ENCODE results near the gene TSPAN33.
A peak's percentile ranks its signal among the peaks of the same experiment; 100 is the strongest.
"Not testable (repeated sequence)": the region's sequence is repeated elsewhere in the genome, so short reads cannot be mapped to it uniquely, and the experiment has no call there.

The TSPAN33 gene, protein sequence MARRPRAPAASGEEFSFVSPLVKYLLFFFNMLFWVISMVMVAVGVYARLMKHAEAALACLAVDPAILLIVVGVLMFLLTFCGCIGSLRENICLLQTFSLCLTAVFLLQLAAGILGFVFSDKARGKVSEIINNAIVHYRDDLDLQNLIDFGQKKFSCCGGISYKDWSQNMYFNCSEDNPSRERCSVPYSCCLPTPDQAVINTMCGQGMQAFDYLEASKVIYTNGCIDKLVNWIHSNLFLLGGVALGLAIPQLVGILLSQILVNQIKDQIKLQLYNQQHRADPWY

DNA sequence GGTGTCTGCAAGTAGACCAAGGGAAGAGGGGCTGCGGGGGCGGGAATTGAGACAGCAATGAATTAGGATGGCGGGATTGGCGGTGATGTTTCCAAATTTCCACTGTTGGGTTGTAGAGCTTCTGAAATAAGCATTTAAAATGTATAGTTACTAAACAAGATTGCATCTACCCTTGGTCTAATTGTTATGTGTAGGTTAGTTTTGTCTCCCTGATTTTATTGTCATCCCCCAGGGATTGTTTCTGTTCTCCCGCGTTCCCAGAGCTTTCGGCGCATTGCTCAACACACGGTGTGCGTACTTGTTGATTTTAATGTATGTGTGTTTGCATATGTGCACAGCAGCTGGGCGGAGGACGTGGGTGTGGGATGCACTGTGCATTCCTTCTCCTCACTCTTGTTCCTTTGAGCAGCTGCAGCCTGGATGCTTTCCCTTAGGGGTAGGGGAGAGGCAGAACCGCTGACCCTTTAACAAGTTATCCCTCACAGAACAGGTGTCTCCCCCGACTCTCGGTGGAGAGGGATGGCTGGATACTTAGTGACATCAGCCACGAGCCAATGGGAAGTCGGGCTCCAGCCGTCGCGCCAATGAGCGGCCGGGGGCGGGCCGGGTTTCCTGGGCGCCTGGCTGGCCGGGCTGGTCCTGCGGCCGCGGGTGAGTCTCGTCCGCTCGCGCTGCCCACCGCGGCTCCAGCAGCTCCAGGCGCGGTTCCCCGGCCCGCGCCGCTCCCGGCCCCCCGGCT, at the start of gene TSPAN33:
Gene TSPAN33, plus strand, starts transcription at position 613 of the 739 bp plus-strand sequence. CDS start 274 bp downstream, outside the sequence.
- DNase-seq (ENCODE audit: low read depth in 2 of 2), result peak; percentile 27 to 50

GRCh38 chr7:129095258-129095657, 49.2 kb upstream of the TSPAN33 start:
- DNase-seq (ENCODE audit: low read depth in 2 of 2), result no peak

DNA sequence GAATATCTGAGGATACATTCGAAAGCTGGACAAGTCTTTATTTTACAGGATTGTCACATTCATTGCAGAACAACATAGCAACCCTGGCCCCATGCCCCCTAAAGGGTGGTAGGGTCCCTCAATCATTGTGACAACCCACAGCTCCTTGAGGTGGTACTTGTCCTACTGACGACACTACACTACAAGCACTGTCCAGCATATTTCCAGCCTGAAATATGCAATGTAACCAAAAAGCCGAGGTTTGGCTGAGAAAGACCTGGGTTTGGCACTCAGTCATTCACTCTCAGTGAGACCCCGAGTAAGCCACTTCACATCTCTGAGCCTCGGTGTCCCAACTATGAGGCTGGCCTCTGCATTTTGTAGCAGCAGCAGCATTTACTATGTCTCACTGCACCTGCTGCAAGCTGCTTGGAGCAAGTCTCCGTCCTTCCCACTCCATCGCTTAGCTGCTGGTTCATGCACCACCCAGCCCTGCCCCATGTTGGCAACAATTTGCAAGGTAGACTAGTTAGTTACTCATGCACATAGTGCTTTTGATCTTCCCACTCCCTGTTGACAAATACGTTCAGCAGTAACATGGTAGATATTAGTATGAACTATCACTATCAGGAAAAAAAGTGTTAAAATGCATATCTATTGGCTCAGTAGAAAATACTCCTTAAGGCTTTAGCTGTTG, 46.0 kb upstream of the TSPAN33 start:
- DNase-seq (ENCODE audit: low read depth in 2 of 2), result no peak

DNA sequence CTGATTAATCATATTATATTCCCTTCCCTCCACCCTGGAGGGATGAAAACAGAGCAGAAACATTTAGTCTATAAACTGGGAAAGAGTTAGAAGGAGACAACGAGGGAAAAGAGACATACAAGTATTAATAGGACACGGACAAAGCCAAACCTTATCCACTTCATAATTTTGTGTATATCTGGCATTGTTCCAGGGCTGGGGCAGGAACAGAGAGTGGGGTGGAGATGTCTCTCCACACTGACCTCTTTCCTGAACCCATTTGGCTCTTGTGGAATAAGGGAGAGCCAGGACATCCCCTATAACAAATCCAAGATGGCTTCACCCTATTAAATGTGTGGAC, 43.7 kb upstream of the TSPAN33 start:
- no peak for DNase-seq (ENCODE audit: low read depth in 2 of 2)

GRCh38 chr7:129101746-129102145, 42.8 kb upstream of the TSPAN33 start:
- no peak for DNase-seq (ENCODE audit: low read depth in 2 of 2)

- no peak for DNase-seq (ENCODE audit: low read depth in 2 of 2)
These were observed 40.8 kb upstream of the TSPAN33 start for GRCh38 chr7:129103561-129104324.

GRCh38 chr7:129108581-129108980, 35.9 kb upstream of the TSPAN33 start:
- DNase-seq (ENCODE audit: low read depth in 2 of 2), result no peak

DNA sequence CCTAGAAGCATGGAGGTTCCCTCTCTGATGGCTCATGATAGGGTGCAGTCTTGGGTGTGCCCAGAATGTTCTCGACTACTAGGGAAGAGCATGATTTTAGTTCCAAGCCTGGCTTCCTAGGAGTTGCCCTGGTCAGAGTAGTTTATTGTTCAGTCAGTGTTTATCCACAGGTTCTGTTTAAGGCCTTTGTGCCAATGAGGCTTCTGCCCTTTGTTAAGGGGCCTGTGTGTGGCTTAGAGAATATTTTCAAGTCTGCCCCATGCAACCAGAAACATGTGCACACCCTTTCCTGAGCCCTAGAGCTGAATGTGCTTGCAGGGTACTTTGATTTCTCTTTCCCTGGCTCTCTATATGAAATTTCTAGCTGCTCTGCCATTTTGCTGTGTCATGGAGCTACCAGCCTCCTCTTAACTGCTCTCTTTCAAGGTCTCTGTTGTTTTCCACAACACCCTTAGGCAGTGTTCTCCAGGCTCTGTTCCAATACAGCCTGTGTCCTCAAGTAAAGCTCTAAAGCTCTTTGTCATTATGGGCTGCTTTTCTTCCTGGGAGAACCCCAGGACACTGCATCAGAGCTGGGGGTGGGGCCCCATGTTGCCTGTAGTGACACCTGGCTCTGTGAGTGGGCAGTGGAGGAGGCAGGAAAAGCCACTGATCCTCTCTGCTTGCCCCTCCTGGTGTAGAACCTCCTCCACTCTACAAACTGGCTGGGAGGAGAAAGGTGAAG, 34.1 kb upstream of the TSPAN33 start:
- DNase-seq (ENCODE audit: low read depth in 2 of 2), result no peak

DNA sequence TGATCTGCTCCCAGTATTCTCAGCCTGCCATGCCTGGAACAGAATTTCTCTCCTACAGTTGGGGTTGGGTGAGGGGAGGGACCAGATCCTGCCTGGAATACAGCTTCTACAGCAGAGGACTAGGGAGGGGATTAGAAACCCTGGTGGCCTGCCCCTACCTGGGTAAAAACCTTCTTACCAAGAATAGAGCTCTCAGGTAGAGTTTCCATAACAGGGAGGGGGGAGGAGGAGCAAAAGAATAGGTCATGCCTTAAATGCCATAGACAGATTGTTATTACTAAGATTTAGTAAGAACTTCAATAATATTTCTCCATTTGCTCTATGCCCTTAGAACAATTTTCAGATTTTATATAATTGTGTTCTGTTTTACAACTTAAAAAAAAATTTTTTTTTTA, 33.5 kb upstream of the TSPAN33 start:
- DNase-seq (ENCODE audit: low read depth in 2 of 2), result no peak

DNA sequence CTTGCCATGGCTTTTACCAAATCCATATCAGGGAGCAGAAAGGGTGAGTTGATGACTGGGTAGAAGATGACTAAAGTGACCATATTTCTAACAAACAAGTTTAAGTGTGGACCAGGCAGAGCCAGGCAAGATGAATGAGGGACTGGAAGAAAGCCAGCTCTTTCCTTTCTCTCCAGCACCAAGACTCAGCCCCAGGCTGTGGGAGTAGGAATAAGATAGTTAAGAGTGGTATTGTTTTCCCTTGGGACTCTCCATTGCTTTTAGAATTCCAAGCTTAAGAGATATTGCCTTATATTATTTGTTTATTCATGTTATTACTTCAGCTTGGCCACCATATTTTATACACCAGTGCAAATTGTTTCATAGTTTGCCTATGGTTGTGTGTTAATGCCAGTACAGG, 28.8 kb upstream of the TSPAN33 start:
- no peak for DNase-seq (ENCODE audit: low read depth in 2 of 2)

DNA sequence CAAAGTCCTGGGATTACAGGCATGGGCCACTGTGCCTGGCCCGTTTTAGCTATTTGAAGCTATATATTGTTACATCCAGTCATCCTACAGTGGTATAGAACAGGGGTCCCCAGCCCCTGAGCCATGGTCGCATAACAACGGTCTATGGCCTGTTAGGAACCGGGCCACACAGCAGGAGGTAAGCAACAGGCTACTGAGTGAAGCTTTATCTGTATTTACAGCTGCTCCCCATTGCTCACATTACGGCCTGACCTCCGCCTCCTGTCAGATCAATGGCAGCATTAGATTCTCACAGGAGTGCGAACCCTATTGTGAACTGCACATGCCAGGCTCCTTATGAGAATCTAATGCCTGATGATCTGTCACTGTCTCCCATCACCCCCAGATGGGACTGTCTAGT, 26.3 kb upstream of the TSPAN33 start:
- no peak for DNase-seq (ENCODE audit: low read depth in 2 of 2)

GRCh38 chr7:129118976-129119375, 25.5 kb upstream of the TSPAN33 start:
- DNase-seq (ENCODE audit: low read depth in 2 of 2), result no peak

DNA sequence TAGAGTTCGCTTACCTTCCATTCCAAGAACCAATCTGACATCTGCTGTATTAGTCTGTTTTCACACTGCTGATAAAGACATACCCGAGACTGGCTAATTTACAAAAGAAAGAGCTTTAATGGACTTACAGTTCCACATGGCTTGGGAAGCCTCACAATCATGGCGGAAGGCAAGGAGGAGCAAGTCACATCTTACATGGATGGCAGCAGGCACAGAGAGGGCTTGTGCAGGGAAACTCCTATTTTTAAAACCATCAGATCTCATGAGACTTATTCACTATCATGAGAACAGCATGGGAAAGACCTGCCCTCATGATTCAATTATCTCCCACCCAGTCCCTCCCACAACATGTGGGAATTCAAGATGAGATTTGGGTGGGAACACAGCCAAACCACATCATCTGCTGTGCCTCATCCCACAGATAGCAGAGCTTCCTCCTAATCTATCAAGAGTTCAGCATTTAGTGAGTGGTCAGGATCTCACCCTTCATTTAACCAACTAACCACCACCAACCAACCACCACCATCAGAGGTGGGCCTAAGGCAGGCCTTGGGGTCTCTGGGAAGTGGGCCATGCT, 22.9 kb upstream of the TSPAN33 start:
- DNase-seq (ENCODE audit: low read depth in 2 of 2), result not testable (repeated sequence)

DNA sequence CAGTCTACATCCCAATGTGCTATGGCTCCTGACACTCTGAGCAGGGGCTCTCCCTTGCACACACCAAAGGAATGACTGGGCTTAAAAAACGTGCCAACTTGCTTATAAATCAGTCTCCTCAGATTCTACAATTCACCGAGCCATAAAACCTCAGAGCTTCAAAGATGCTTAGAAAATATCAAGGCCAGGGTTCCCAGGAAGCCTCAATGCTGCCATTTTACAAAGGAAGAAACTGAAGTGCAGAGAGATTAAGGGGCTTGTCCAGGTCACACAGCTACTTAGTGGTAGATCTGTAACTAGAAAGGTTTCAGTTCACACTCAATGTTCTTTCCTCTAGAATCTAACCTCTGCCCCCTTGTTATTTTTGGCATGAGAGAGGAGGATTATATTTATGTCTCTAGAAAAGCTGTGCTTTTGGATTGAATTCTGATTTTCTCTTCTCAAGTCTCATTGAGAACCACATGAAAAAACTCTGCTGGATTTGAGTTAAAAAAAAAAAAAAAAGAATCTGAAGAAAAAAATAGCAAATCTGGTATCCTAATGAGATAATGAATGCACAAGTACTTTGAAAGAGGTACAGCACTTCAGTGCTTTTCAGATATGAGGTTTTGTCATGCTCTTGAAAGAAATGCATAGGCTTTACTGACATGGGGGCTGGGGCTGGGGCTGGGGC, 22.3 kb upstream of the TSPAN33 start:
- DNase-seq (ENCODE audit: low read depth in 2 of 2), result no peak

GRCh38 chr7:129122751-129123509, 21.6 kb upstream of the TSPAN33 start:
- DNase-seq (ENCODE audit: low read depth in 2 of 2), result no peak

DNA sequence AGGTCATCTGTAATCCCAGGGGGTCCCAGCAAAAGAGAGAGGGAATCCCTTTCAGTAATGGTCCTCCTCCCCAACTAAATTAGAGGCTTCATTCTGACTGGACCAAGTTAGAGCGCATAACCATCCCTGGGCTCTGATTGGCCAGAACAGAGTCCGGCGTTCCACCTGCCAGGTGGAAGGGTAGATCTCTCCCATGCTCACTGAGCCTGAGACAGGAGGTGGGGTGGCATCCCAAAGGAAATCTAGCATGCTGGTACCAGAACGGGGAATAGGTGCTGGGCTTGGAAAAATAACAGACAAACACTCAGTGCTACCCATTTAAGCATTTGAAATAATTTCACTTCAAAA, 21.0 kb upstream of the TSPAN33 start:
- DNase-seq (ENCODE audit: low read depth in 2 of 2), result no peak

DNA sequence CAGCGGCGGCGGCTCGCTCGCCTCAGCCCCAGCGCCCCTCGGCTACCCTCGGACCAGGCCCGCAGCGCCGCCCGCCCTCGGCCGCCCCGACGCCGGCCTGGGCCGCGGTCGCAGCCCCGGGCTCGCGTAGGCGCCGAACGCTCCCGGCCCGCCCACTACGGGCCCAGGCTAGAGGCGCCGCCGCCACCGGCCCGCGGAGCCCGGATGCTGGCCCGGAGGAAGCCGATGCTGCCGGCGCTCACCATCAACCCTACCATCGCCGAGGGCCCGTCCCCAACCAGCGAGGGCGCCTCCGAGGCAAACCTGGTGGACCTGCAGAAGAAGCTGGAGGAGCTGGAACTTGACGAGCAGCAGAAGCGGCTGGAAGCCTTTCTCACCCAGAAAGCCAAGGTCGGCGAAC, 18.2 kb upstream of the TSPAN33 start:
- DNase-seq (ENCODE audit: low read depth in 2 of 2), result no peak

- DNase-seq (ENCODE audit: low read depth in 2 of 2), result no peak
These were observed 17.4 kb upstream of the TSPAN33 start for GRCh38 chr7:129127154-129127553.

GRCh38 chr7:129127601-129128000, 16.9 kb upstream of the TSPAN33 start:
- no peak for DNase-seq (ENCODE audit: low read depth in 2 of 2)
